CD4-positive, CD25-positive, alpha-beta regulatory T cell (primary cell): ENCODE measurements around the gene LOC128125822.
"Not testable (repeated sequence)": the region's sequence is repeated elsewhere in the genome, so short reads cannot be mapped to it uniquely, and the experiment has no call there.

Experiments
- ATAC-seq, 2 donors: fragments of 150-1000 bp; cut with Tn5 transposase; one replicate each; pipeline ENCODE4 v1.10.0; 2021; ENCODE audit warnings: low read depth in 2 of 2, moderate number of reproducible peaks in 2 of 2, moderate library complexity in 1 of 2
- DNase-seq, 3 donors: peaks; one replicate each; pipeline versions ENCODE4 v3.0.0 to v3.0.0-alpha.2; 2012 to 2022; ENCODE audit warnings: mixed read lengths in 1 of 3
- H3K27ac ChIP-seq: one replicate; pipeline ENCODE4 v1.7.0; 2013; ENCODE audit warnings: mild to moderate bottlenecking, low read length; ENCODE audit not compliant: insufficient read depth, poor library complexity, severe bottlenecking
- H3K27me3 ChIP-seq: one replicate; pipeline ENCODE4 v1.7.0; 2013; ENCODE audit warnings: low read length; ENCODE audit not compliant: control insufficient read depth, insufficient read depth
- H3K36me3 ChIP-seq: one replicate; pipeline ENCODE4 v1.7.0; 2013; ENCODE audit warnings: mild to moderate bottlenecking, low read length, moderate library complexity; ENCODE audit not compliant: control insufficient read depth, insufficient read depth
- H3K4me1 ChIP-seq: 2 replicates; pipeline ENCODE4 v1.7.0; 2013; ENCODE audit warnings: mild to moderate bottlenecking, low read length; ENCODE audit not compliant: insufficient read depth, control insufficient read depth, poor library complexity, severe bottlenecking
- H3K4me3 ChIP-seq: one replicate; pipeline ENCODE4 v1.7.0; 2013; ENCODE audit warnings: low read depth, mild to moderate bottlenecking, low read length, moderate library complexity
- H3K9me3 ChIP-seq, 2 experiments: 1 replicate in 1 of 2; 2 replicates in 1 of 2; pipeline ENCODE4 v1.7.0; 2013; ENCODE audit warnings: low read length in 2 of 2, mild to moderate bottlenecking in 1 of 2, moderate library complexity in 1 of 2; ENCODE audit not compliant: control insufficient read depth in 2 of 2
- H3K27ac Mint-ChIP-seq, 3 donors: one replicate each; pipeline ENCODE4 v1.8.0; 2020 to 2022; ENCODE audit warnings: mild to moderate bottlenecking in 3 of 3, mixed read lengths in 3 of 3, moderate library complexity in 2 of 3
- H3K27me3 Mint-ChIP-seq: one replicate; pipeline ENCODE4 v1.8.0; 2022; ENCODE audit warnings: mild to moderate bottlenecking, mixed read lengths
- H3K36me3 Mint-ChIP-seq: one replicate; pipeline ENCODE4 v1.8.0; 2020; ENCODE audit warnings: mixed read lengths
- H3K4me1 Mint-ChIP-seq, 4 donors: one replicate each; pipeline ENCODE4 v1.8.0; 2020 to 2022; ENCODE audit warnings: mixed read lengths in 4 of 4, mild to moderate bottlenecking in 1 of 4
- H3K4me3 Mint-ChIP-seq, 4 donors: one replicate each; pipeline ENCODE4 v1.8.0; 2020 to 2022; ENCODE audit warnings: mild to moderate bottlenecking in 4 of 4, mixed read lengths in 4 of 4, moderate library complexity in 3 of 4
- H3K9me3 Mint-ChIP-seq, 7 donors: one replicate each; pipeline ENCODE4 v1.8.0; 2020 to 2022; ENCODE audit warnings: mixed read lengths in 7 of 7, mild to moderate bottlenecking in 3 of 7, moderate library complexity in 2 of 7

LOC128125822 gene

DNA sequence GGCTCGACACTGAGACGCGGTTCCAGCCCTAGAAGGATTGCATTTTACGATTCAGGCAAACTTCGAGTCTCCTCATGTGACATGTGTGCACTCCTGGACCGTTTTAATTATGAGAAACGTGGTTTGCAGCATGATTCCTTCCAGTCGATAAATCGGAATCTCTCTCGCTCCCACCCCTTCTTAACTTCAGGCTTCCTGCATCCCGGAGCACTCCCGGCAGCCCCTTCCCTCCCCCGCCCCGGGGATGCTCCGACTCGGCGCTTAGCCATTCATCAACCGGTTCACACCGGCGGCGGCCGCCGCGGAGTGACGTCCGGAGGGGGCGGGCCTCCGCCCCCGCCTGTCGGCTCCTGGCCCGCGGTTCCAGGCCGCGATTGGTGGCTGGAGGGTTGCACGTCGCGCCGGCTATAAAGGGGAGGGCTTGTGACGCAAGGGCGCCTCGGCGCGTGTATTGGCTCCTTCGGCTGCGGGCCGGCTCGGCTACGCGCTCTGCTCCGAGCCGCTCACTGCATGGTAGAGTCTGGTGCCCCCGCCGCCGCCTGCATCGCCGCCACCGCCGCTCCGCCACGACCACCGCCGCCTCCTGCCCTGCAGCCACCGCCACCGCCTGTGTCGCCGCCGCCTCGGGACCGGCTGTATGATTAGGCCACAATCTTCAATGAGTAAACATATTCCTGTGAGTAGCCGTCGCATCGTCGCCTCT lies at the start of gene LOC128125822, which contains the start of gene PTP4A1:
LOC128125822 (plus strand) TSS at position 437 of the 703 bp plus-strand sequence.
PTP4A1 (plus strand) TSS at position 437 of the 703 bp plus-strand sequence. CDS start 4,401 bp downstream, outside the sequence.
- Mint-ChIP-seq H3K27me3 (peaks cover 18% of the 10 kb centered on the region), H3K36me3 (peaks cover 9% of the 10 kb centered on the region), H3K9me3 (no peaks in the 10 kb centered on the region), H3K4me1 (peaks cover 6 to 42% (median 34%) of the 10 kb centered on the region in 4 donors), H3K27ac (peak within 1 kb of the TSS; percentile 95 to 99 (median 97)), H3K4me3 (peak within 1 kb of the TSS; percentile 93 to 99 (median 94))
- ATAC-seq (peak; percentile 93 to 95), DNase-seq (peak; percentile 96 to 98 (median 96))
- H3K4me1 ChIP-seq = peaks cover 28% of the 10 kb centered on the region
- H3K9me3 ChIP-seq = no peaks in the 10 kb centered on the region
- H3K4me3 ChIP-seq = peak within 1 kb of the TSS; percentile 93
- no peaks in the 10 kb centered on the region for H3K27me3 ChIP-seq
- peak within 1 kb of the TSS; percentile 99 for H3K27ac ChIP-seq
- peaks cover 11% of the 10 kb centered on the region for H3K36me3 ChIP-seq

DNA sequence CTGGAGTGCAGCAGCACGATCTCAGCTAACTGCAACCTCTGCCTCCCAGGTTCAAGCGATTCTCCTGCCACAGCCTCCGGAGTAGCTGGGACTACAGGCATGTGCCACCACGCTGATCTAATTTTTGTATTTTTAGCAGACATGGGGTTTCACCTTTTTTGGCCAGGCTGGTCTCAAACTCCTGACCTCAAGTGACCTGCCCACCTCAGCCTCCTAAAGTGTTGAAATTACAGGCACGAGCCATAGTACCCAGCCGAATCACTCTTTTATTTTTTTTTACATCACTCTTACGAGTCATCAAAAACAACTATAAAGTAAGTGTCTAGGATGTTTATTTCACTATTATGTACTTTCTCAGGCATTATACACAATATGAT lies 49.4 kb upstream of the LOC128125822 start:
- H3K4me1 ChIP-seq, H3K36me3 ChIP-seq, H3K9me3 ChIP-seq, H3K9me3 Mint-ChIP-seq, H3K27ac Mint-ChIP-seq, H3K27me3 ChIP-seq, H3K4me3 Mint-ChIP-seq, H3K27ac ChIP-seq, H3K36me3 Mint-ChIP-seq, H3K4me1 Mint-ChIP-seq, ATAC-seq, H3K27me3 Mint-ChIP-seq, DNase-seq, H3K4me3 ChIP-seq: not testable (repeated sequence)

DNA sequence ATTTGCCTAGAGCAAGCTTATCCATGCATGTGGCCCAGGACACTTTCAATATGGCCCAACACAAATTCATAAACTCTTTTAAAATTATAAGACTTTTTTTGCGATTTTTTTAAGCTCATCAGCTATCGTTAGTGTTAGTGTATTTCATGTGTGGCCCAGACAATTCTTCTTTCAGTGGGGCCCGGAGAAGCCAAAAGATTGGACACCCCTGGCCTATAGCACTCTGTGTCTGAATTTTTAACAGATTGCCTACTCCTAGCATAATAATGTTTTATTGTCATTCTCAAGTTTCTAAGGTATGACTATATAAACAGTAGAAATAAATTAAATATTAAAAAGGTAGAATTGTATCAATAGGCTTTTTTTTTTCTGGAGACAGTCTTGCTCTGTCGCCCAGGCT lies 48.6 kb upstream of the LOC128125822 start:
- no peak overlapping the region for H3K27ac Mint-ChIP-seq
- H3K9me3 Mint-ChIP-seq = peaks cover 0 to 3% (median 0%) of the 10 kb centered on the region in 7 donors
- no peaks in the 10 kb centered on the region for H3K27me3 Mint-ChIP-seq

DNA sequence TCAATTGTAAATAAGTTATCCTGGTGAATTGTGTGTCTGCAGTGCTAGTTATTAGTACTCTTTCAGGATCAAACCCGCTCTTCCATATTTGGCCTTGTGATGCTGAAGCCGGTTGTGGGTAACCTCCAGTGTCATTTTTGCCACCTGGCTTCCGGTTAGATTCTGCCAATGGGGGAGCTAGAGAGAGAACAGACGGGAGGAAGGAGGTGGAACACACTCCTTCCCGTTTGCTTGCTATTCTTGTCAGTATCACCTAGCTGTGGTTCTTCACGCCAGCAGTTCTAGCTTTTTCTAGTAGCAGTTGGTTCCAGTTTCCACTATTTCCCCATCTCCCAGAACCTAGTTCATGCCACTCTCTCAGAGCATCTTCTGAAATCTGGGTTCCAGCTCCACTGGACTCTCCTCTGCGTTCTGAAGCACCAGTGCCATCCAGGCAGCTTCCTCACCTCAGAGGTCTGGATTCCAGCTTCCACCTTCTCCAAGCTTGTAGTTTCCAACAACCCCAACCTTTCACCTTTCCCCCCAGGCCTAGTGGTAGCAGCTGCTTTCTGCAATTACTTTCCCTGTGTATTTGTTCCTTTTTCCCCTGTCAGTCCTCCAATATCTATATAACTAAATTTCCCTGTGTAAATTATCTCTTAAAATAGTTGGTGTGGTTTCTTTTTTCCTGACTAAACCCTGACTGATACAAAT lies 46.9 kb upstream of the LOC128125822 start:
- Mint-ChIP-seq H3K4me3 (no peak overlapping the region), H3K9me3 (peaks cover 0 to 3% (median 0%) of the 10 kb centered on the region in 7 donors), H3K4me1 (peaks cover 8 to 22% (median 15%) of the 10 kb centered on the region in 4 donors), H3K27me3 (no peaks in the 10 kb centered on the region), H3K27ac (peak overlapping the region in 1 of 3 donors; percentile 15), H3K36me3 (no peaks in the 10 kb centered on the region)
- no peak overlapping the region for H3K4me3 ChIP-seq
- H3K27me3 ChIP-seq = no peaks in the 10 kb centered on the region
- no peaks in the 10 kb centered on the region for H3K9me3 ChIP-seq
- ATAC-seq (no peak), DNase-seq (no peak)
- H3K4me1 ChIP-seq = peaks cover 8% of the 10 kb centered on the region
- no peaks in the 10 kb centered on the region for H3K36me3 ChIP-seq
- no peak overlapping the region for H3K27ac ChIP-seq

More for the DNA sequence above, 48.6 kb upstream of the LOC128125822 start:
- Mint-ChIP-seq H3K4me1 (peaks cover 0 to 9% (median 6%) of the 10 kb centered on the region in 4 donors), H3K4me3 (no peak overlapping the region), H3K36me3 (no peaks in the 10 kb centered on the region)
- ATAC-seq = no peak
- Histone ChIP-seq H3K27ac (no peak overlapping the region), H3K9me3 (no peaks in the 10 kb centered on the region), H3K27me3 (no peaks in the 10 kb centered on the region), H3K36me3 (no peaks in the 10 kb centered on the region), H3K4me3 (no peak overlapping the region), H3K4me1 (no peaks in the 10 kb centered on the region)
- DNase-seq = no peak

DNA sequence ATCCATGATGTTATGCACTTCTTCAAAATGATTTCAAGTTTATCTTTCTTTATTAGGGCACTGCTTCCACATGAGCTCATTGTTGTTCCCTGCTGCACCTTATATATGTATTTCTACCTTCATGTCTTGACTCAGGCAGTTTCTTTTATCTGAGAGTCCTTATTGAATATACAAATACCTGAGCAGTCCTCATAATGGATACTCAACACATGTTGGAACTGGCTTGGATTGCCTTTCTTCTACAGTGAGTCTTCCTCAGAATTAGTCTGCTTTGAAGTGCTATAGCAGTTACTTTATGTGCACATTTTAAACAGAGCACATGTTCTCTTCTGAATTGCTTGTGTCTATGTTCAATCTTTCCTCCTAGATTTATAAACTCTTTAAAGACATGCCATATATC lies 45.3 kb upstream of the LOC128125822 start:
- DNase-seq (no peak), ATAC-seq (no peak)
- peaks cover 8% of the 10 kb centered on the region for H3K4me1 ChIP-seq
- H3K36me3 ChIP-seq = no peaks in the 10 kb centered on the region
- Mint-ChIP-seq H3K36me3 (no peaks in the 10 kb centered on the region), H3K9me3 (peaks cover 0 to 3% (median 0%) of the 10 kb centered on the region in 7 donors), H3K4me1 (peaks cover 8 to 22% (median 15%) of the 10 kb centered on the region in 4 donors), H3K27ac (no peak overlapping the region), H3K4me3 (no peak overlapping the region), H3K27me3 (no peaks in the 10 kb centered on the region)
- no peaks in the 10 kb centered on the region for H3K27me3 ChIP-seq
- no peak overlapping the region for H3K27ac ChIP-seq
- no peak overlapping the region for H3K4me3 ChIP-seq
- no peaks in the 10 kb centered on the region for H3K9me3 ChIP-seq

DNA sequence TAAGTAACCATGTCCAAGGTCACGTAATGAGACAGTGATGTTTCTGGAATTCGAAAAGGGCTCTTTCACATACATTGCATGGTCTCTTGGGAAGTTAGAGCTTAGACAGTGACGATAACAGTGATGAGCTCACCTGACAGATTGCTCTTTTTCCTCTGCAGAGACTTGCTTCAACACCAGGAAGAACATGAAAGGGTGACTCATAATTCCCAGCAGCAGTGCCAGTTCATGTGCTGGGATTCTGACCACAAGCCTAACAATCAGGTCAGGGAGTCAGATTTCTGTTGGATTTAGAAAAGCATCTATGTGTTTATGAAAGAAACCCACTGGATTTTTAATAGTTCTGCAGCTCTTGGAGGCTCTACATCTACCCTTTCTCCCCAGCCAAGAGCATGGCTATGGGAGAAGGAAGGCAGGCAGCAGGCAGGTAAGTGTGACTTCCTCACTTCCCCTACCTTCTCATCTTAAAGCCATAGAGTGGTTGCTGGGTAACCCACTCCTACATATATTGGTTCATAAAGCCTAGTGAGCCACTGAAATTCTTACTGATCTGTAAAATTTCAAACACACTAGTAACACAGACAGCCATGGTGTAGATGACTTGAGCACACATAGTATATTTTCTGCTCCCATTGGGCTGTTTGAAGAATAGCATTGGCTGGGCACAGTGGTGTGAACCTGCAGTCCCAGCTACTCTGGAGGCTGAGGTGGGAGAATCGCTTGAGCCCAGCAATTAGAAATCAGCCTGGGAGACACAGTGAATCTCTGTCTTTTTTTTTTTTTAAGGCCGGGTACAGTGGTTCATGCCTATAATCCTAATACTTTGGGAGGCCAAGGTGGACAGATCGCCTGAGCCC lies 44.4 kb upstream of the LOC128125822 start:
- Histone ChIP-seq H3K9me3 (no peaks in the 10 kb centered on the region), H3K27me3 (no peaks in the 10 kb centered on the region), H3K27ac (no peak overlapping the region), H3K4me1 (peaks cover 8% of the 10 kb centered on the region), H3K4me3 (no peak overlapping the region), H3K36me3 (no peaks in the 10 kb centered on the region)
- Mint-ChIP-seq H3K4me1 (peaks cover 8 to 22% (median 15%) of the 10 kb centered on the region in 4 donors), H3K27me3 (no peaks in the 10 kb centered on the region), H3K4me3 (no peak overlapping the region), H3K9me3 (peaks cover 0 to 3% (median 0%) of the 10 kb centered on the region in 7 donors), H3K36me3 (no peaks in the 10 kb centered on the region), H3K27ac (no peak overlapping the region)
- ATAC-seq (no peak), DNase-seq (no peak)

DNA sequence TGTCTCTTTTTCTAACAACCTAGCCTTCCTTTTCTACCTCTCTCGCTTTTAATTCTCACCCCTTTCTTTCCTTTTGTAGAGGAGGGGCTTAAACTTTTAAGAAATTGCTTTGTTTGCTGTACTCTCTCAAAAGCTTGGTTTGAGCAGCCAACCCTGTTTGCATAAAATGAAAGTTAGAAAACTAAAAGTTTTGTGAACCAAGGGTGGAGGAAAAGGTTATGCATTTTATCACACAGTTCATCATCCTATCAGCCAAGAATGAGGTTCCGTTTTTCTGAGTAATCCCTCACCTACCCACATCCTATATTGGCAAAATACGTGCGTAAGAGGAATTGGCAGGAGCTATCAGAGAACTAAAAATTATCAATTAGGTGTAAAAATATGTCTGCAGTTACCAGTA lies 42.8 kb upstream of the LOC128125822 start:
- Mint-ChIP-seq H3K27ac (peak overlapping the region; percentile 24 to 74 (median 72)), H3K27me3 (no peaks in the 10 kb centered on the region), H3K4me1 (peaks cover 8 to 22% (median 15%) of the 10 kb centered on the region in 4 donors), H3K4me3 (peak overlapping the region in 2 of 4 donors; percentile 49 to 56), H3K36me3 (no peaks in the 10 kb centered on the region), H3K9me3 (peaks cover 0 to 3% (median 0%) of the 10 kb centered on the region in 7 donors)
- peaks cover 8% of the 10 kb centered on the region for H3K4me1 ChIP-seq
- no peaks in the 10 kb centered on the region for H3K9me3 ChIP-seq
- ATAC-seq = peak; percentile 67 to 83
- peak overlapping the region; percentile 62 for H3K4me3 ChIP-seq
- H3K27ac ChIP-seq = no peak overlapping the region
- H3K36me3 ChIP-seq = no peaks in the 10 kb centered on the region
- DNase-seq = peak in 1 of 3 donors; percentile 87
- no peaks in the 10 kb centered on the region for H3K27me3 ChIP-seq
